ENCODE results near the gene AKR1B1. TPM values are rescaled to one million over a fixed set of nuclear protein-coding genes. Genes with fewer than 3 reads are reported as not detected.

AKR1B1 gene
- total and polyA plus RNA-seq, 2 of the 4 experiments (the other 2 are of a cell fraction) = 90.9 to 201 TPM

DNA sequence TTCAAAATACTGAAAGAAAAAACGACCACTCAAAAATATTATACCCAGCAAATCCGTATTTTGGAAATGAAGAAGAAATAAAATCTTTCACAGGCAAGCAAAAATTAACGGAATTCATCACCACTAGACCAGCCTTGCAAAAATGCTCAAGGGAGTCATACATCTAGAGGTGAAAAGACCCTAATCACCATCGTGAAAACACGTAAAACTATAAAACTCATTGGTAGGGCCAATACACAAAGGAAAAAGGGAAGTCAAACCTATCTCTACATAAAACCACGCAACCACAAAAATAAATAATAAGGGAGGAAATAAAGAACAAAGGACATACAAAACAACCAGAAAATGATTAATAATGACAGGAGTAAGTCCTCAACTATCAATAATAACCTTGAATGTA, 6.6 kb upstream of the AKR1B1 start:
- no peak overlapping the region for H3K23ac ChIP-seq (ENCODE audit: low read depth, low read length)
- TF ChIP-seq FOS (IDR thresholded peaks at IDR 0.05; ENCODE audit: low read depth, low read length) = no peak
- TF ChIP-seq CHD1 (IDR thresholded peaks at IDR 0.05; ENCODE audit: low read depth, low read length) = no peak
- no peak for TF ChIP-seq NFE2L2 (IDR thresholded peaks at IDR 0.05; ENCODE audit: low read depth, low read length)
- no peak for TF ChIP-seq CEBPB (IDR thresholded peaks at IDR 0.05; ENCODE audit: low read depth, low read length)
- no peak for TF ChIP-seq MAFK (IDR thresholded peaks at IDR 0.05; ENCODE audit: low read depth, low read length)
- no peak for TF ChIP-seq RCOR1 (IDR thresholded peaks at IDR 0.05; ENCODE audit: insufficient replicate concordance, low read length)
- no peak for TF ChIP-seq BHLHE40 (IDR thresholded peaks at IDR 0.05; ENCODE audit: low read depth, low read length)
- no peak overlapping the region for H3K4ac ChIP-seq (ENCODE audit: low read depth, low read length)
- no peak overlapping the region for H2BK5ac ChIP-seq (ENCODE audit: low read depth, low read length, poor library complexity, severe bottlenecking)
- H3K18ac ChIP-seq (ENCODE audit: low read depth, low read length) = no peak overlapping the region
- H3K56ac ChIP-seq (ENCODE audit: extremely low read depth, insufficient read depth, low read length) = no peak overlapping the region
- BruUV-seq (replicated peaks) = no TSS peak
- H3K9me1 ChIP-seq (ENCODE audit: insufficient read depth, low read length) = peaks cover 16% of the 10 kb centered on the region
- no CpG with 5 or more reads among the region's 6 CpGs for WGBS, 2 experiments (ENCODE audit: extremely low coverage in 2 of 2, insufficient read length in 1 of 2)
- intact Hi-C loops (cut with micrococcal nuclease) (no loop called here), in situ Hi-C loops (cut with MboI; ENCODE audit: low sequenced_read_pairs) (no loop called here), dilution Hi-C loops (cut with HindIII; ENCODE audit: low sequenced_read_pairs, unreplicated experiment) (no loop called here)
- ATAC-seq (ENCODE audit: low read depth) = no peak
- no peak overlapping the region for H3K4me2 ChIP-seq (ENCODE audit: low read depth, low read length)
- no peak overlapping the region for H3K4me3 ChIP-seq (ENCODE audit: insufficient read depth, low read depth, low read length)
- no peaks in the 10 kb centered on the region for H3K79me1 ChIP-seq (ENCODE audit: low read depth in 1 of 2, low read length in 2 of 2)
- H4K91ac ChIP-seq (ENCODE audit: insufficient read depth, low read depth, low read length) = no peak overlapping the region
- peaks cover 8% of the 10 kb centered on the region for H3K9me3 ChIP-seq (ENCODE audit: control insufficient read depth, insufficient read depth, low read length)
- no peak overlapping the region for H3K9ac ChIP-seq (ENCODE audit: low read depth, low read length)
- H2BK20ac ChIP-seq (ENCODE audit: low read depth, low read length) = no peak overlapping the region
- H2BK120ac ChIP-seq (ENCODE audit: low read depth, low read length) = no peak overlapping the region
- H2AFZ ChIP-seq (replicated peaks; ENCODE audit: low read length, poor library complexity) = no peak overlapping the region
- H2AK5ac ChIP-seq (ENCODE audit: low read depth, low read length) = no peak overlapping the region
- H3K27me3 ChIP-seq (ENCODE audit: control insufficient read depth, insufficient read depth, low read length) = no peaks in the 10 kb centered on the region
- peaks cover 9% of the 10 kb centered on the region for H3K4me1 ChIP-seq (ENCODE audit: control insufficient read depth, insufficient read depth, low read length)
- POLR2A ChIA-PET (ENCODE audit: unreplicated experiment) = interaction anchor here (0.6 kb wide), 1 partner anchor 13 kb away, joined by 3 read pairs; no protein-coding TSS in a partner anchor
- no peak overlapping the region for H3K27ac ChIP-seq (ENCODE audit: insufficient read depth, low read length)
- H4K20me1 ChIP-seq (ENCODE audit: insufficient read depth, low read length) = no peaks in the 10 kb centered on the region
- no peak overlapping the region for H2AK9ac ChIP-seq (replicated peaks; ENCODE audit: low read depth, low read length, poor library complexity)
- CTCF ChIA-PET = interaction anchor here (1.2 kb wide), 1 partner anchor 9 kb away, joined by 3 read pairs; no protein-coding TSS in a partner anchor
- DNase-seq = no peak
- H4K5ac ChIP-seq (ENCODE audit: low read depth, low read length) = no peak overlapping the region
- no peak overlapping the region for H3K14ac ChIP-seq (replicated peaks; ENCODE audit: low read depth, low read length)
- no peak overlapping the region for H2BK15ac ChIP-seq (ENCODE audit: low read depth, low read length)
- H4K8ac ChIP-seq (ENCODE audit: low read depth in 2 of 2, low read length in 2 of 2) = no peak overlapping the region
- no peaks in the 10 kb centered on the region for H3K36me3 ChIP-seq (ENCODE audit: control insufficient read depth, insufficient read depth, low read length)

All from IMR-90 (cell line).